HFF-Myc (cell line): ENCODE data around the gene MB21D2.

Experiments used
- DNase-seq: peaks from one replicate; pipeline ENCODE4 v3.0.0-alpha.2; 2011; ENCODE audit warnings: low read depth; ENCODE audit errors: extremely low read depth
- H3K4me3 ChIP-seq: replicated peaks from 2 replicates; pipeline ENCODE4 v1.5.1; 2011; ENCODE audit warnings: low read depth, mild to moderate bottlenecking, control low read depth, low read length
- TF ChIP-seq, protein P1 (sequence below): IDR thresholded peaks from 2 replicates; pipeline ENCODE4 v1.5.1; 2012; ENCODE audit warnings: mild to moderate bottlenecking, low read depth, low read length, control low read depth; ENCODE audit errors: missing control alignments

The MB21D2 gene

DNA sequence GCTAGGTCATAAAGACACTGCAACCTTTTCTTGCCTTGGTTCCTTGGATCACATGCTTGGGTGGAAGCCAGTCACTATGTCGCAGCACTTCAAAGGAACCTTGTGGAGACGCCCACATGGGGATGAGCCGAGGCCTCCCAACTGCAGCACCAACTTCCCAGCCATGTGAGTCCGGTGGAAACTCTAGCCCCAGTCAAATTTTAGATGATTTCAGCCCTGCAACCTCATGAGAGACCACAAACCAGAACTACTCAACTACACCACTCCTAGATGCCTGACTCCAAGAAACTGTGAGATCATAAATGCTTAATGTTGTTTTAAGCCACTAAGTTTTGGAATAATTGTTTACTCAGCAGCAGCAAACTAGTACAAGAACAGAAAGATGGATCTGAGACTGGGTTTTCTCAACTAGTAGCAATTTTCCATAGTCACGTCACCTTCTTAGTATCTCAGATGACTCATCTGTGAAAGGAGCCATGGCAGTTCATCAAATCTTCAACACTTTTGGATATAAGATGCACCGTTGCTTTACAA lies 86.5 kb downstream of the MB21D2 start:
- TF ChIP-seq, protein P1, sequence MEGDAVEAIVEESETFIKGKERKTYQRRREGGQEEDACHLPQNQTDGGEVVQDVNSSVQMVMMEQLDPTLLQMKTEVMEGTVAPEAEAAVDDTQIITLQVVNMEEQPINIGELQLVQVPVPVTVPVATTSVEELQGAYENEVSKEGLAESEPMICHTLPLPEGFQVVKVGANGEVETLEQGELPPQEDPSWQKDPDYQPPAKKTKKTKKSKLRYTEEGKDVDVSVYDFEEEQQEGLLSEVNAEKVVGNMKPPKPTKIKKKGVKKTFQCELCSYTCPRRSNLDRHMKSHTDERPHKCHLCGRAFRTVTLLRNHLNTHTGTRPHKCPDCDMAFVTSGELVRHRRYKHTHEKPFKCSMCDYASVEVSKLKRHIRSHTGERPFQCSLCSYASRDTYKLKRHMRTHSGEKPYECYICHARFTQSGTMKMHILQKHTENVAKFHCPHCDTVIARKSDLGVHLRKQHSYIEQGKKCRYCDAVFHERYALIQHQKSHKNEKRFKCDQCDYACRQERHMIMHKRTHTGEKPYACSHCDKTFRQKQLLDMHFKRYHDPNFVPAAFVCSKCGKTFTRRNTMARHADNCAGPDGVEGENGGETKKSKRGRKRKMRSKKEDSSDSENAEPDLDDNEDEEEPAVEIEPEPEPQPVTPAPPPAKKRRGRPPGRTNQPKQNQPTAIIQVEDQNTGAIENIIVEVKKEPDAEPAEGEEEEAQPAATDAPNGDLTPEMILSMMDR: no peak
- H3K4me3 ChIP-seq: no peak overlapping the region
- DNase-seq: no peak

- TF ChIP-seq, protein P1: no peak
- DNase-seq: no peak
- no peak overlapping the region for H3K4me3 ChIP-seq
Measured at GRCh38 chr3:192830291-192831110, 87.2 kb downstream of the MB21D2 start.

GRCh38 chr3:192827863-192828594 lies 89.6 kb downstream of the MB21D2 start:
- H3K4me3 ChIP-seq: no peak overlapping the region
- DNase-seq: no peak
- TF ChIP-seq, protein P1: no peak

DNA sequence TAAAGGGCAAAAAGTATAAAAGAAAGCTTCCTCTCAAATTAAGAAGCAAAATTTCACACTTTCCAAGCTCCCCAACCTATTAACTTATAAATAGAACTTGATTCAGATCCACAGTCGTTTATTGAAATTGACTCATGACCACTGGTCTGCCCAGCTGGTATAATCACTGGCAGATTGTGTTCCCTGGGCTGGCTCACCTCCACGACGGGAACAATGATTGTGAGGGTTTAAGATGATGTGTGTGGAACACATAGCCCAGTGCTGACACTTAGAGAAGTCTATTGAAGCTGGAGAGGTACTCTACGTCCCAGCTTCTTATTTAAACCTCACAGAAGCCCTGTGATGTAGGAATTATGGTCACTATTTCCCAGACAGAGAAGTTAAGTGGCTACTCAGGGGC lies 90.4 kb downstream of the MB21D2 start:
- TF ChIP-seq, protein P1: no peak
- no peak for DNase-seq
- H3K4me3 ChIP-seq: no peak overlapping the region

GRCh38 chr3:192826214-192827006 lies 91.2 kb downstream of the MB21D2 start:
- TF ChIP-seq, protein P1: no peak
- no peak for DNase-seq
- H3K4me3 ChIP-seq: no peak overlapping the region

DNA sequence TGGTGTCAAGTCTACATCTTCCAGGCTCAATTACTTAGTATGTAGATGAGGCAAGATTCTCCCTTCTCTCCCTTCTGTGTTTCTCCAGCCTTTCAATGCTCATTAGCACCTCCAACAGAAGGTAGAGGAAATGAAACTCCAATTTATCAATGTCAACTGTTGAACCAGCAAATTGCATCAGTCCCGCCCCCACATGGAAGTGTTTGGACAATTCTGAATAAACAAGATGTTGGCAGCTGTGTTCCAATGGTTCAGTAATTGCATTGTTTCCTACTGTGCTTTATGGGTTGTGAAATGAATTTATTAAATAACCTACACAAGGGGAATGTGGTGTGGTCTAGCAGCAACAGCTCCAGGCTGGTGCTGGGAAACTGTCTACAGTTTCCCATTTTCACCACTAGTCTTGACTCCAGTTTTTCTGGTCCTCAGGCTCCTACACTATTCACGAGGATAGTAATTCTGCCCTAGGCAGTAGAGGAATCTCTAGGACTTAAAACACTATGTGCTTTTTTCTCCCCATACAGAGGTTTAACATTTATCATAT lies 91.9 kb downstream of the MB21D2 start:
- H3K4me3 ChIP-seq: no peak overlapping the region
- no peak for DNase-seq
- TF ChIP-seq, protein P1: no peak
